Keratinocyte (primary cell): ENCODE results near the gene SLC40A1.

Experiments
- CTCF ChIP-seq, 3 experiments: IDR thresholded peaks in 1 of 3; conservative IDR thresholded peaks in 1 of 3; optimal IDR thresholded peaks in 1 of 3; 2 replicates in 2 of 3; 3 replicates in 1 of 3; pipeline versions ENCODE3 to v1.5.1; 2011; ENCODE audit warnings: low read length in 3 of 3, mild to moderate bottlenecking in 3 of 3, moderate library complexity in 2 of 3, control low read depth in 1 of 3, inconsistent platforms in 1 of 3; ENCODE audit not compliant: insufficient read depth in 2 of 3; ENCODE audit errors: extremely low read depth in 1 of 3
- EZH2 ChIP-seq: IDR thresholded peaks from one replicate; pipeline ENCODE4 v1.6.1; 2012; ENCODE audit warnings: inconsistent platforms, mild to moderate bottlenecking, low read length, moderate library complexity

GRCh38 chr2:189548666-189549448 is 31.7 kb downstream of the SLC40A1 start:
- TF ChIP-seq CTCF (optimal IDR thresholded peaks at IDR 0.05 in 1 of 3, IDR thresholded peaks at IDR 0.05 in 1 of 3, conservative IDR thresholded peaks at IDR 0.05 in 1 of 3; ENCODE audit: extremely low read depth in 1 of 3, insufficient read depth in 2 of 3, low read length in 3 of 3) (no peak), EZH2 (no peak)
